ENCODE measurements around the gene ADCY2. TPM values are rescaled to one million over a fixed set of nuclear protein-coding genes. Genes with fewer than 3 reads are reported as not detected.

ADCY2 gene
- total and polyA plus RNA-seq, 2 experiments from 2014 or later, result 23.8 to 74.9 TPM

- Mint-ChIP-seq H3K36me3 (ENCODE audit: low read depth) (peaks cover 19% of the 10 kb centered on the region), H3K4me3 (no peak overlapping the region), H3K27me3 (ENCODE audit: insufficient read depth, low read depth, poor library complexity) (peaks cover 7% of the 10 kb centered on the region), H3K27ac (peak overlapping the region; percentile 46; the same call in 1 of the 2 replicates), H3K4me1 (peaks cover 48% of the 10 kb centered on the region), H3K9me3 (no peaks in the 10 kb centered on the region)
- Histone ChIP-seq H3K27me3 (ENCODE audit: insufficient read depth) (no peaks in the 10 kb centered on the region), H3K36me3 (ENCODE audit: insufficient read depth) (peaks cover 9% of the 10 kb centered on the region; the same call in 1 of the 2 replicates), H3K79me2 (replicated peaks; ENCODE audit: insufficient read depth) (peaks cover 94% of the 10 kb centered on the region), H2AFZ (no peak overlapping the region), H3K4me2 (peak overlapping the region; percentile 68; the same call in 1 of the 2 replicates), H3K4me3 (no peak overlapping the region), H3F3A (replicated peaks; ENCODE audit: low read depth) (no peaks in the 10 kb centered on the region), H3K9me2 (ENCODE audit: insufficient read depth) (peaks cover 4% of the 10 kb centered on the region), H4K20me1 (replicated peaks; ENCODE audit: insufficient read depth) (peaks cover 3% of the 10 kb centered on the region; the same call in 1 of the 2 replicates), H3K27ac (ENCODE audit: low read depth) (peak overlapping the region; percentile 68), H3K4me1 (ENCODE audit: insufficient read depth) (peaks cover 33% of the 10 kb centered on the region)
- ATAC-seq (peak; percentile 48), DNase-seq (ENCODE audit: low spot score) (no peak)
- no peak for TF ChIP-seq STAT1 (IDR thresholded peaks at IDR 0.05; ENCODE audit: unreplicated experiment)
- TF ChIP-seq ZNF462 (CRISPR knock-in tag; IDR thresholded peaks at IDR 0.05), result no peak
- TF ChIP-seq JUNB (IDR thresholded peaks at IDR 0.05; ENCODE audit: unreplicated experiment), result no peak
- no peak for TF ChIP-seq ZNF114 (CRISPR knock-in tag; IDR thresholded peaks at IDR 0.05)
- no peak for TF ChIP-seq ZNF331 (CRISPR knock-in tag; IDR thresholded peaks at IDR 0.05; ENCODE audit: low read depth)
- no peak for TF ChIP-seq CREB1 (CRISPR knock-in tag; IDR thresholded peaks at IDR 0.05; ENCODE audit: low read depth)
- TF ChIP-seq NANOG (IDR thresholded peaks at IDR 0.05; ENCODE audit: borderline replicate concordance), result no peak
- TF ChIP-seq REST (IDR thresholded peaks at IDR 0.05; ENCODE audit: unreplicated experiment), result no peak
- no peak for TF ChIP-seq EZH2phosphoT487 (IDR thresholded peaks at IDR 0.05; ENCODE audit: unreplicated experiment)
- TF ChIP-seq CTCF (conservative IDR thresholded peaks at IDR 0.05; ENCODE audit: low read depth in 2 of 2), result no peak
- no peak for TF ChIP-seq POLR2AphosphoS5 (IDR thresholded peaks at IDR 0.05; ENCODE audit: low read depth)
- no peak for TF ChIP-seq ETS1 (IDR thresholded peaks at IDR 0.05)
- TF ChIP-seq EZH2 (IDR thresholded peaks at IDR 0.05; ENCODE audit: low read depth, unreplicated experiment), result no peak
These were observed 120.3 kb downstream of the ADCY2 start for GRCh38 chr5:7516253-7516652.

Measured in GM23338 (cell line).